Activated CD8-positive, alpha-beta memory T cell treated with anti-CD3 and anti-CD28 coated beads for 1 hour (primary cell): ENCODE measurements around the gene KLRK1.
"Not testable (repeated sequence)": the region's sequence is repeated elsewhere in the genome, so short reads cannot be mapped to it uniquely, and the experiment has no call there.

Experiments used
- DNase-seq, 2 donors: peaks; one replicate each; pipeline ENCODE4 v3.0.0-alpha.2; 2020; ENCODE audit warnings: low read depth in 1 of 2; ENCODE audit errors: extremely low read depth in 1 of 2

The KLRK1 gene

GRCh38 chr12:10390991-10391390 lies 1.1 kb upstream of the KLRK1 start:
- not testable (repeated sequence) for DNase-seq

GRCh38 chr12:10388624-10389413 lies 1.0 kb downstream of the KLRK1 start:
- no peak for DNase-seq

GRCh38 chr12:10387498-10387897 lies 2.3 kb downstream of the KLRK1 start:
- not testable (repeated sequence) for DNase-seq

- DNase-seq = no peak
Observed at GRCh38 chr12:10386857-10387256, 3.0 kb downstream of the KLRK1 start.

- no peak for DNase-seq
Observed at GRCh38 chr12:10385166-10385613, 4.7 kb downstream of the KLRK1 start.

- no peak for DNase-seq
Observed at GRCh38 chr12:10384191-10384590, 5.7 kb downstream of the KLRK1 start.

- DNase-seq = no peak
Observed at GRCh38 chr12:10381928-10382628, 7.8 kb downstream of the KLRK1 start.

GRCh38 chr12:10378737-10379136 lies 11.1 kb downstream of the KLRK1 start:
- not testable (repeated sequence) for DNase-seq

- no peak for DNase-seq
Observed at GRCh38 chr12:10374624-10375018, 15.2 kb downstream of the KLRK1 start.

- DNase-seq = no peak
Observed at GRCh38 chr12:10372559-10372958, 17.3 kb downstream of the KLRK1 start.

GRCh38 chr12:10371893-10372535 lies 17.8 kb downstream of the KLRK1 start:
- not testable (repeated sequence) for DNase-seq

- DNase-seq = no peak
Observed at GRCh38 chr12:10369557-10370415, 20.1 kb downstream of the KLRK1 start.

- DNase-seq = no peak
Observed at GRCh38 chr12:10368206-10369171, 21.4 kb downstream of the KLRK1 start.

- not testable (repeated sequence) for DNase-seq
Observed at GRCh38 chr12:10367714-10368113, 22.1 kb downstream of the KLRK1 start.

- no peak for DNase-seq
Observed at GRCh38 chr12:10366875-10367274, 23.0 kb downstream of the KLRK1 start.

GRCh38 chr12:10365696-10366405 lies 24.0 kb downstream of the KLRK1 start:
- no peak for DNase-seq

GRCh38 chr12:10364815-10365622 lies 24.8 kb downstream of the KLRK1 start:
- no peak for DNase-seq
